A549 (cell line): ENCODE data around the gene FAM219B. TPM values are rescaled to one million over a fixed set of nuclear protein-coding genes. Genes with fewer than 3 reads are reported as not detected.

Experiments used
- polyA plus RNA-seq, 4 experiments: library from polyadenylated mRNA; depleted of rRNA in 3 of 4; stranded (reverse); fragments of >200 nt; fragmentation: RNase III in 1 of 4; extraction: RNeasy Plus Mini Kit Qiagen cat#74134 plus additional on column Dnase treatment in 1 of 4; gene quantifications; 2 replicates in 3 of 4; 3 replicates in 1 of 4; pipeline ENCODE4 v1.2.3, GENCODE V29; 2011 to 2017

The FAM219B gene
- polyA plus RNA-seq, 2 of the 4 experiments (the other 2 are of a cell fraction): 36.9 to 46.2 TPM

Other genes starting within 250 kb of the FAM219B start
- 23.2 and 31.2 TPM in 2 replicates for gene EDC3, start 210.8 kb downstream of the FAM219B start, polyA plus RNA-seq (2011; rRNA removed)
- gene EDC3, start 210.8 kb downstream of the FAM219B start, polyA plus RNA-seq (2017; fragmentation: RNase III; extraction: RNeasy Plus Mini Kit Qiagen cat#74134 plus additional on column Dnase treatment): 17.7 to 24.1 TPM (median 23.4 TPM) in 3 replicates
- gene CYP1A1, start 181.3 kb downstream of the FAM219B start, polyA plus RNA-seq (2011; rRNA removed): 0.22 and 0.25 TPM in 2 replicates
- gene CYP1A1, start 181.3 kb downstream of the FAM219B start, polyA plus RNA-seq (2017; fragmentation: RNase III; extraction: RNeasy Plus Mini Kit Qiagen cat#74134 plus additional on column Dnase treatment): 0.46 to 0.62 TPM (median 0.50 TPM) in 3 replicates
- not detected in 2 replicates for gene CYP1A2, start 158.0 kb downstream of the FAM219B start, polyA plus RNA-seq (2011; rRNA removed)
- gene CYP1A2, start 158.0 kb downstream of the FAM219B start, polyA plus RNA-seq (2017; fragmentation: RNase III; extraction: RNeasy Plus Mini Kit Qiagen cat#74134 plus additional on column Dnase treatment): not detected in 3 replicates
- 17.8 and 22.2 TPM in 2 replicates for gene CSK, start 124.8 kb downstream of the FAM219B start, polyA plus RNA-seq (2011; rRNA removed)
- gene CSK, start 124.8 kb downstream of the FAM219B start, polyA plus RNA-seq (2017; fragmentation: RNase III; extraction: RNeasy Plus Mini Kit Qiagen cat#74134 plus additional on column Dnase treatment): 56.7 to 63.0 TPM (median 61.6 TPM) in 3 replicates
- gene LMAN1L, start 94.0 kb downstream of the FAM219B start, polyA plus RNA-seq (2011; rRNA removed): not detected in 2 replicates
- gene LMAN1L, start 94.0 kb downstream of the FAM219B start, polyA plus RNA-seq (2017; fragmentation: RNase III; extraction: RNeasy Plus Mini Kit Qiagen cat#74134 plus additional on column Dnase treatment): not detected in 3 replicates
- 0.05 TPM in 1 of 2 replicates, not detected in the other for gene CPLX3, start 80.2 kb downstream of the FAM219B start, polyA plus RNA-seq (2011; rRNA removed)
- gene CPLX3, start 80.2 kb downstream of the FAM219B start, polyA plus RNA-seq (2017; fragmentation: RNase III; extraction: RNeasy Plus Mini Kit Qiagen cat#74134 plus additional on column Dnase treatment): not detected in 3 replicates
- gene ULK3, start 63.7 kb downstream of the FAM219B start, polyA plus RNA-seq (2011; rRNA removed): 48.9 and 58.4 TPM in 2 replicates
- 23.0 to 28.1 TPM (median 28.0 TPM) in 3 replicates for gene ULK3, start 63.7 kb downstream of the FAM219B start, polyA plus RNA-seq (2017; fragmentation: RNase III; extraction: RNeasy Plus Mini Kit Qiagen cat#74134 plus additional on column Dnase treatment)
- gene SCAMP2, start 33.5 kb downstream of the FAM219B start, polyA plus RNA-seq (2011; rRNA removed): 128 TPM in 2 replicates
- 40.4 to 43.3 TPM (median 41.5 TPM) in 3 replicates for gene SCAMP2, start 33.5 kb downstream of the FAM219B start, polyA plus RNA-seq (2017; fragmentation: RNase III; extraction: RNeasy Plus Mini Kit Qiagen cat#74134 plus additional on column Dnase treatment)
- gene MPI, start 16.8 kb downstream of the FAM219B start, polyA plus RNA-seq (2011; rRNA removed): 53.7 and 74.4 TPM in 2 replicates
- 32.9 to 39.9 TPM (median 39.4 TPM) in 3 replicates for gene MPI, start 16.8 kb downstream of the FAM219B start, polyA plus RNA-seq (2017; fragmentation: RNase III; extraction: RNeasy Plus Mini Kit Qiagen cat#74134 plus additional on column Dnase treatment)
- 328 and 391 TPM in 2 replicates for gene COX5A, start 31.2 kb upstream of the FAM219B start, polyA plus RNA-seq (2011; rRNA removed)
- 478 to 481 TPM (median 481 TPM) in 3 replicates for gene COX5A, start 31.2 kb upstream of the FAM219B start, polyA plus RNA-seq (2017; fragmentation: RNase III; extraction: RNeasy Plus Mini Kit Qiagen cat#74134 plus additional on column Dnase treatment)
- 8.8 and 9.3 TPM in 2 replicates for gene RPP25, start 49.9 kb upstream of the FAM219B start, polyA plus RNA-seq (2011; rRNA removed)
- gene RPP25, start 49.9 kb upstream of the FAM219B start, polyA plus RNA-seq (2017; fragmentation: RNase III; extraction: RNeasy Plus Mini Kit Qiagen cat#74134 plus additional on column Dnase treatment): 12.2 to 13.7 TPM (median 13.0 TPM) in 3 replicates
- 10.5 and 11.8 TPM in 2 replicates for gene SCAMP5, start 88.7 kb upstream of the FAM219B start, polyA plus RNA-seq (2011; rRNA removed)
- gene SCAMP5, start 88.7 kb upstream of the FAM219B start, polyA plus RNA-seq (2017; fragmentation: RNase III; extraction: RNeasy Plus Mini Kit Qiagen cat#74134 plus additional on column Dnase treatment): 13.7 to 16.2 TPM (median 15.0 TPM) in 3 replicates
- gene PPCDC, start 116.7 kb upstream of the FAM219B start, polyA plus RNA-seq (2011; rRNA removed): 14.5 and 18.2 TPM in 2 replicates
- 18.5 to 19.9 TPM (median 19.9 TPM) in 3 replicates for gene PPCDC, start 116.7 kb upstream of the FAM219B start, polyA plus RNA-seq (2017; fragmentation: RNase III; extraction: RNeasy Plus Mini Kit Qiagen cat#74134 plus additional on column Dnase treatment)